Loucy (cell line): Measurements from ENCODE around the gene TRIP6.

ENCODE experiments used
- CTCF ChIP-seq: fragments of 200-600 bp; sonication (generic); conservative IDR thresholded peaks from 2 replicates; pipeline ENCODE4 v1.5.1; 2014; ENCODE audit warnings: mild to moderate bottlenecking, antibody characterized with exemption, low read length
- EZH2phosphoT487 ChIP-seq: fragments of 200-600 bp; IDR thresholded peaks from 2 replicates; pipeline ENCODE4 v1.6.1; 2018; ENCODE audit warnings: antibody characterized with exemption, mild to moderate bottlenecking, moderate library complexity, borderline replicate concordance

GRCh38 chr7:100900978-100901377 is 33.8 kb downstream of the TRIP6 start:
- TF ChIP-seq CTCF: no peak
- TF ChIP-seq EZH2phosphoT487: no peak
